HAP-1 (cell line): Measurements from ENCODE around the gene IRX1.

Source experiments
- DNase-seq, 2 experiments: peaks; one replicate each; pipeline ENCODE4 v3.0.0-alpha.2; 2016 to 2020; ENCODE audit warnings: low spot score in 2 of 2
- H3K27me3 ChIP-seq: fragments of 250-450 bp; sonication (Bioruptor Pico); 2 replicates; pipeline ENCODE4 v1.5.1; 2020; ENCODE audit warnings: low read depth, mild to moderate bottlenecking, moderate library complexity
- H3K36me3 ChIP-seq: fragments of 250-450 bp; sonication (Bioruptor Pico); replicated peaks from 2 replicates; pipeline ENCODE4 v1.5.1; 2020; ENCODE audit warnings: mild to moderate bottlenecking
- H3K4me1 ChIP-seq: fragments of 250-450 bp; sonication (Bioruptor Pico); 2 replicates; pipeline ENCODE4 v1.5.1; 2020; ENCODE audit warnings: mild to moderate bottlenecking
- H3K4me3 ChIP-seq: fragments of 250-450 bp; sonication (Bioruptor Pico); 2 replicates; pipeline ENCODE4 v1.5.1; 2020; ENCODE audit warnings: mild to moderate bottlenecking, moderate library complexity
- H3K9me3 ChIP-seq: fragments of 250-450 bp; sonication (Bioruptor Pico); 2 replicates; pipeline ENCODE4 v1.5.1; 2020; ENCODE audit warnings: mild to moderate bottlenecking, moderate library complexity
- in situ Hi-C: fragments of 300-500 bp; cut with MboI; formaldehyde crosslinking; loops from 3 replicates; pipeline ENCODE4 v1.14.3; 2020; ENCODE audit warnings: low sequenced_read_pairs, inconsistent platforms, mixed read lengths

The IRX1 gene

GRCh38 chr5:3596857-3597166 lies 1.2 kb downstream of the IRX1 start:
- Histone ChIP-seq H3K9me3 (no peaks in the 10 kb centered on the region; the same call in 1 of the 2 replicates), H3K4me1 (no peaks in the 10 kb centered on the region), H3K27me3 (no peaks in the 10 kb centered on the region), H3K36me3 (no peaks in the 10 kb centered on the region), H3K4me3 (no peak overlapping the region)
- in situ Hi-C loops, result no loop called here
- DNase-seq, result no peak

DNA sequence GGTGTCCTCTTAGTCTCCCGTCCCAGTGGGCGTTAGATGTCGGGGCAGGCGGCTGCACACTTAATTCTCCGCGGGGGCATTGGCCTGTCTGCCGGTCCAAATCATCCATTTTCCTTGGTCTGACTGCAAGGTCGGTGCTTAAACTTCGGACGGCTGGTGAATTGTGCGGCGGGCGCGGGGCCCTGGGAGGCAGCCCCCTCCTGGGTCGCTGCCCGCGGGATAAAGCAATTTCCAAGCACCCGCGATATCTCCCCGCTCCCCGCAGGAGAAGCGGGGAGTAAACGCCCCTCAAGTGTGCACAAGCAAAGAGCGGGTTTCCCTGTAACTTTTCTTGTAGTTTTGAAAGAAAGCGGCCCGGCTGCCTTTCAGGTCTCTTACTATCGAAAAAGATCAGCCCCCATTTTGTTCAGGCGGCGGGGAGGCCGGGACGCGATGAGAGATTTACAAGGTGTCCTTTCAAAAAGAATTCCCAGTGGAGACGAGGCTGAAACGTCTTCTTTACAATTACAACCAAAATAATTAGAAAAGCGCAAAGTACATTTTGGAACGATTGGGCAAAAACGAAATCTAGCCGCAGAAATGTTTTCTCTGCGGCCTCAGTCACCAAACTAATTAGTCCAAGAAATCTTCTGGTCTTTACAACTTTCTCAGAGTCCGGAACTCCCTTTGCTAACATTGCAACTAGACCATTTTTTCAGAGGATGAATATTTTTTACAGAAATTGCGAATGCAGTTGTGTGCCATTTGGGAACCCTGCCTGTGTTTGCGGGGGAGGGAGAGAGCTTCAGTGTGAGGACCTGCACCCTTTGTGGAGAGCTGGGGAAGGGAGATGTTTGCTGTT lies 1.8 kb downstream of the IRX1 start:
- Histone ChIP-seq H3K4me3 (no peak overlapping the region), H3K27me3 (no peaks in the 10 kb centered on the region), H3K4me1 (no peaks in the 10 kb centered on the region), H3K36me3 (no peaks in the 10 kb centered on the region), H3K9me3 (no peaks in the 10 kb centered on the region; the same call in 1 of the 2 replicates)
- no peak for DNase-seq
- in situ Hi-C loops, result no loop called here

- DNase-seq, result no peak
- H3K9me3 ChIP-seq, result no peaks in the 10 kb centered on the region; the same call in 1 of the 2 replicates
- H3K36me3 ChIP-seq, result no peaks in the 10 kb centered on the region
- in situ Hi-C loops, result no loop called here
- H3K4me3 ChIP-seq, result no peak overlapping the region
- no peaks in the 10 kb centered on the region for H3K27me3 ChIP-seq
- no peaks in the 10 kb centered on the region for H3K4me1 ChIP-seq
Measured at GRCh38 chr5:3598207-3598606, 2.6 kb downstream of the IRX1 start.

DNA sequence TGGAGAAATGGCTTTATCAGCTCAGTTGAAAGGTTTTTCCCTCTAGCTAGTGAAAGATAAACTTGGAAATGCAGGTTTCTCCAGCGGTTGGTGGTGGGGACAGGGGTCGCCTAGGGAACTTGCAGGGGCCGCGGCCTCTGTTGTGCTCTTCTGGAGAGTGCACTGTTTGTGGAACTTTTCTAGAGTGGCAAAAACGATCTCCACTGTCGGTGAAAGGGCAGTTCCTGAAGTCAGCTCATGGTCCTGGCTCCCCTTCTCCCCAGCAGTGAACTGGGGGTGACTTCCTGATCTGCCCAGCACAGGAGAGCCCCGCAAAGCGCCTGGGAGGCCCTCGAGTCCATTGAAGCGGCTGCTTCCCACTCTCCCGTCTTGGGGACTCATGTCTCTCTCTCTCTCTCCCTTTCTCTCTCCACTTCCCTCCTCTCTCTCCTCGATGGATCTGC lies 3.2 kb downstream of the IRX1 start:
- Histone ChIP-seq H3K4me3 (no peak overlapping the region), H3K27me3 (no peaks in the 10 kb centered on the region), H3K4me1 (no peaks in the 10 kb centered on the region), H3K36me3 (no peaks in the 10 kb centered on the region), H3K9me3 (no peaks in the 10 kb centered on the region; the same call in 1 of the 2 replicates)
- no peak for DNase-seq
- in situ Hi-C loops, result no loop called here

DNA sequence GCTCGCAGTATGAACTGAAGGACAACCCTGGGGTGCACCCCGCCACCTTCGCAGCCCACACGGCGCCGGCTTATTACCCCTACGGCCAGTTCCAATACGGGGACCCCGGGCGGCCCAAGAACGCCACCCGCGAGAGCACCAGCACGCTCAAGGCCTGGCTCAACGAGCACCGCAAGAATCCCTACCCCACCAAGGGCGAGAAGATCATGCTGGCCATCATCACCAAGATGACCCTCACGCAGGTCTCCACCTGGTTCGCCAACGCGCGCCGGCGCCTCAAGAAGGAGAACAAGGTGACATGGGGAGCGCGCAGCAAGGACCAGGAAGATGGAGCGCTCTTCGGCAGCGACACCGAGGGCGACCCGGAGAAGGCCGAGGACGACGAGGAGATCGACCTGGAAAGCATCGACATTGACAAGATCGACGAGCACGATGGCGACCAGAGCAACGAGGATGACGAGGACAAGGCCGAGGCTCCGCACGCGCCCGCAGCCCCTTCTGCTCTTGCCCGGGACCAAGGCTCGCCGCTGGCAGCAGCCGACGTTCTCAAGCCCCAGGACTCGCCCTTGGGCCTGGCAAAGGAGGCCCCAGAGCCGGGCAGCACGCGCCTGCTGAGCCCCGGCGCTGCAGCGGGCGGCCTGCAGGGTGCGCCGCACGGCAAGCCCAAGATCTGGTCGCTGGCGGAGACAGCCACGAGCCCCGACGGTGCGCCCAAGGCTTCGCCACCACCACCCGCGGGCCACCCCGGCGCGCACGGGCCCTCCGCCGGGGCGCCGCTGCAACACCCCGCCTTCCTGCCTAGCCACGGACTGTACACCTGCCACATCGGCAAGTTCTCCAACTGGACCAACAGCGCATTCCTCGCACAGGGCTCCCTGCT lies 3.8 kb downstream of the IRX1 start:
- H3K4me3 ChIP-seq, result no peak overlapping the region
- no peak for DNase-seq
- H3K9me3 ChIP-seq, result no peaks in the 10 kb centered on the region; the same call in 1 of the 2 replicates
- H3K4me1 ChIP-seq, result no peaks in the 10 kb centered on the region
- in situ Hi-C loops, result no loop called here
- H3K36me3 ChIP-seq, result no peaks in the 10 kb centered on the region
- H3K27me3 ChIP-seq, result no peaks in the 10 kb centered on the region

DNA sequence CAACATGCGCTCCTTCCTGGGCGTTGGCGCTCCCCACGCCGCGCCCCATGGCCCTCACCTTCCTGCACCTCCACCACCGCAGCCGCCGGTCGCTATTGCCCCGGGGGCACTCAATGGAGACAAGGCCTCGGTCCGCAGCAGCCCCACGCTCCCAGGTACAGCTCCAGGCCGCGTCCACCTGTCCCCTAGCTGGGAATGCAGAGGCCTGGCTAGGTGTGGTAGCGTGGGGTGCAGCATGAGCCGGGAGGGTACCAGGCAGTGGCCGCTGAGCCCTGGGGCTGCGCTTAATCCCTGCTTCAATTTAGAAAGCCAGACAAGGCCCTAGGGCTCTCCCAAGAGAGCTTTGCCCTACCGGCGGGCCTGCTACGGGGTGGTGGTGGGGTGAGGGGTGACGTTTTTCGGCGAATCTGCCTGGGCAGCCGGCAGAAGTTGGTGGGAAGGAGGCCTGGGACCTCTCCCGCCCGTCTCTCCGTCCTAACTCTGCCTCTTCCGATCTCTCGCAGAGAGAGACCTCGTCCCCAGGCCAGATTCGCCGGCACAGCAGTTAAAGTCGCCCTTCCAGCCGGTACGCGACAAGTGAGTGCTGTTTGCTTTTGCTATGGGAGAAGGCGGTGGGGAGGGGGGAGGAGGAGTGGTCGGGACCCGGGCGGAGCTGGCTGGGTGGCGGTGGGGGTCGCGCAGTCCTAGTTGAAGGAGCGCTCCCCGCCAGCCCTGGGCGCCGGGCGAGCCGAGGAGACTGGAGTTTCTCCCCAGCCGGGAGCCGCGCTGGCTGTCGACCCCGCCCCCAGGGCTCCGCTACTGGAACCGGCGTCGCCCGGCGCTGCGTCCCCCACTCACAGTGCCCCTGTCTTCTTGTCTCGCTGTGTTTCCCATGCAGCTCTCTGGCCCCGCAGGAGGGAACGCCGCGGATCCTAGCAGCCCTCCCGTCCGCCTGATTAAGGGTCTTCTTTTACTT lies 4.8 kb downstream of the IRX1 start:
- Histone ChIP-seq H3K36me3 (no peaks in the 10 kb centered on the region), H3K27me3 (no peaks in the 10 kb centered on the region), H3K4me3 (peak overlapping the region; percentile 16), H3K4me1 (no peaks in the 10 kb centered on the region), H3K9me3 (no peaks in the 10 kb centered on the region; the same call in 1 of the 2 replicates)
- in situ Hi-C loops, result no loop called here
- peak in 1 of 2 experiments; percentile 58 for DNase-seq

- Histone ChIP-seq H3K4me3 (no peak overlapping the region), H3K9me3 (no peaks in the 10 kb centered on the region; the same call in 1 of the 2 replicates), H3K27me3 (no peaks in the 10 kb centered on the region), H3K4me1 (no peaks in the 10 kb centered on the region), H3K36me3 (no peaks in the 10 kb centered on the region)
- in situ Hi-C loops, result no loop called here
- DNase-seq, result no peak
Measured at GRCh38 chr5:3601061-3601710, 5.6 kb downstream of the IRX1 start.

DNA sequence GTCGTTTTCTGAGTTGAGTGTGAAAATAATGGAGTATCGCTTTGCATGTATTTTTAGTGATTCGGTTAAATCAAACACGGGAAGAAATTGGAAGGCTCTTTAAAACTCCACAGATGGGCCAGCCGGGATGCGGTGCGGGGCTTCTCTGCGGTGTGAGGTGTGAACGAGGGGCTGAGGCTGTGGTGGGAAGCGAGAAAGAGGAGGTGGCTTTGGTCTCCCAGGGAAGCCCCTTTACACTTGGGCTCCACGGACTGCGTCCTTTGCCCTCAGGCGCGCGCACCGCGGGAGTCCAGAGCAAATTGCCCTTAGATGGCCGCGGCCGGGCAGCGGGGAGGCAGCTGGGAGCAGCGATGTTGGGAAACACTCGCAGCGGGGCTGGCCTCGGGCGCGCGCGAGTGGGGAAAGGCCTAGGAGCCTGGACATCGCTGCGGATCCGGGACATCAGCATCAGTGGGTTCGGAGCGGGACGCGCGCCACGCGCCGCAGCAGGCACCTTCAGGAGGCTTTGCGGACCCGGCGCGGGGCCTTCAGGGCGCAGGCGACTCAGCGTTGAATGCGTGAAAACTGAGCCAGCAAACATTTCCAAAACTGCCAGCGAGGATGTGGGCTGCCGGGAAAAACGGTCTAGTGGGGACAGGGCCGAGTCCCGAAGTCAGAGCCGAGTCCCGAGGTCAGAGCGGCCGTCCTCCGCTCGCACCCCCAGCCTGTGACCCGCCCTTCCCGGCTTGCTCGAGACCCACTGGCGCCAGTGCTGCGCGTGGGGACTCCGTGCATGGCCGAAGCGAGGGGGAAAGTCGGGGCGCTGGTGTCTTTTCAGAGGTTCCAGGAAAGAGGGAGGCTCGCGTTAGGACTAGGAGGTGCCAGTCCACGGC lies 6.5 kb downstream of the IRX1 start:
- H3K36me3 ChIP-seq, result no peaks in the 10 kb centered on the region
- no peaks in the 10 kb centered on the region; the same call in 1 of the 2 replicates for H3K9me3 ChIP-seq
- in situ Hi-C loops, result no loop called here
- no peaks in the 10 kb centered on the region for H3K27me3 ChIP-seq
- H3K4me3 ChIP-seq, result no peak overlapping the region
- no peaks in the 10 kb centered on the region for H3K4me1 ChIP-seq
- no peak for DNase-seq

- Histone ChIP-seq H3K27me3 (no peaks in the 10 kb centered on the region), H3K4me3 (no peak overlapping the region), H3K9me3 (no peaks in the 10 kb centered on the region; the same call in 1 of the 2 replicates), H3K4me1 (no peaks in the 10 kb centered on the region), H3K36me3 (no peaks in the 10 kb centered on the region)
- peak in 1 of 2 experiments; percentile 16 for DNase-seq
- in situ Hi-C loops, result no loop called here
Measured at GRCh38 chr5:3602785-3603502, 7.3 kb downstream of the IRX1 start.

DNA sequence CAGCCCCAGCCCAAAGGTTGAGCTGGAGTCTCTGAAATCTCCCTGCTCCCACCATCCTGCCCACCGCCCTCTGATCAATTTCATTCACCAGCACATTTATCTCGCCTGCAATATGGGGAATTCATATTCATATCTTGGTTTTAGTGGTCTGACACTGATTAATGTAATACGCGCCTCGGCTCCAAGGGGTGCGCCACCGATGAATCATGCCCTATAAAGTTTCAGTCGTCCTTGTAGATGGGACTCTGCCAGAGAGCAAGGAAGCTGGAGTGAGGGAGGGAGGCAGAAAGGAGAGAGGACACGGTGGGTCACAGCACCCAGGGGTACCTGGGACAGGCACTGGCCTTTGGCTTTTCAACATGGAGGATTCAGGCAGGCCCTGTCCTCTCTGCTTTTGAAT lies 8.9 kb downstream of the IRX1 start:
- H3K9me3 ChIP-seq, result no peaks in the 10 kb centered on the region; the same call in 1 of the 2 replicates
- no peaks in the 10 kb centered on the region for H3K4me1 ChIP-seq
- H3K27me3 ChIP-seq, result no peaks in the 10 kb centered on the region
- no peak for DNase-seq
- no peak overlapping the region for H3K4me3 ChIP-seq
- in situ Hi-C loops, result no loop called here
- H3K36me3 ChIP-seq, result no peaks in the 10 kb centered on the region

- Histone ChIP-seq H3K27me3 (no peaks in the 10 kb centered on the region), H3K4me3 (no peak overlapping the region), H3K36me3 (no peaks in the 10 kb centered on the region), H3K4me1 (no peaks in the 10 kb centered on the region), H3K9me3 (no peaks in the 10 kb centered on the region; the same call in 1 of the 2 replicates)
- in situ Hi-C loops, result no loop called here
- no peak for DNase-seq
Measured at GRCh38 chr5:3605298-3606010, 9.8 kb downstream of the IRX1 start.
